ENCODE data around the gene GPC5. TPM values are rescaled to one million over a fixed set of nuclear protein-coding genes. Genes with fewer than 3 reads are reported as not detected.

The GPC5 gene
- total and polyA plus RNA-seq, 2 donors (not counting 3 experiments of a cell fraction or from before 2014, with no cell fraction given) = 0.59 to 0.97 TPM

DNA sequence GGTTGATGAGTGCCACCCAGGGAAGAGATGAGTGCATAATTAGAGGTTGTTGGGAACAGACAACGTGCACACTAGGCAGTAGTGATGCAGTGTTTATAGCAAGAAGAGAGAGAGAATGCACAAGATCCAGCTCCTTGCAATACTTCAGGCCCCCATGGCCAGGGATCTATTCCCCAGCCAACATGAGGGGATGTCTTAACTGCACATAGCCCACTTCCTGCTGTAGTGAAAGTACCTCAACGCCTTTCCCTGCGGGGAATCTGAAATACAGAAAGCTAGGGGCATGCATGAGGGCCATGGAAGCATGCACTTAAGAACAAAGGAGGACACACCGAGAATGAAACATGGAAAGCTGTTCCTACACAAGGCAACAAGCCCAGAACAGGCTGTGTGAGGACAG lies 1191.5 kb downstream of the GPC5 start:
- no peak for FAIRE-seq
- no peaks in the 10 kb centered on the region for H3K27me3 ChIP-seq (ENCODE audit: control insufficient read depth in 2 of 2, insufficient read depth in 2 of 2, low read length in 2 of 2)
- H3K27ac ChIP-seq (ENCODE audit: insufficient read depth, low read depth, low read length) = no peak overlapping the region
- DNase-seq (ENCODE audit: low read depth, low spot score) = no peak
- intact Hi-C loops (cut with micrococcal nuclease) (no loop called here), dilution Hi-C loops (cut with MboI; ENCODE audit: extremely low pct_ligation_motif_present, low sequenced_read_pairs) (no loop called here)
- no peak overlapping the region for H3K9ac ChIP-seq (replicated peaks; ENCODE audit: extremely low read depth, insufficient read depth, low read length)
- H3K4me1 ChIP-seq (ENCODE audit: control insufficient read depth, extremely low read depth, insufficient read depth, low read length) = no peaks in the 10 kb centered on the region
- no TSS peak for BruUV-seq (replicated peaks)
- POLR2A ChIA-PET = no interaction called here
- no peak overlapping the region for H2AFZ ChIP-seq (ENCODE audit: low read depth, low read length)
- no peak overlapping the region for H3K4me2 ChIP-seq (ENCODE audit: insufficient read depth, low read length)
- no peaks in the 10 kb centered on the region for H3K79me2 ChIP-seq (ENCODE audit: control insufficient read depth, insufficient read depth, low read length)
- H3K4me3 ChIP-seq (replicated peaks in 1 of 3; ENCODE audit: insufficient read depth in 1 of 3, low read depth in 1 of 3, low read length in 3 of 3) = no peak overlapping the region
- CTCF ChIA-PET = no interaction called here
- H4K20me1 ChIP-seq (replicated peaks; ENCODE audit: control insufficient read depth, extremely low read depth, insufficient read depth, low read length) = no peaks in the 10 kb centered on the region
- peaks cover 7% of the 10 kb centered on the region for H3K9me3 ChIP-seq (replicated peaks; ENCODE audit: control insufficient read depth, insufficient read depth, low read length)
- H3K9me1 ChIP-seq (replicated peaks; ENCODE audit: control insufficient read depth, extremely low read depth, insufficient read depth, low read length) = no peaks in the 10 kb centered on the region
- TF ChIP-seq EZH2 (IDR thresholded peaks at IDR 0.05; ENCODE audit: borderline replicate concordance, low read depth, low read length, severe bottlenecking) (no peak), MYC (IDR thresholded peaks at IDR 0.05; ENCODE audit: low read depth, low read length) (no peak), POLR2A (IDR thresholded peaks at IDR 0.05; ENCODE audit: low read depth, low read length) (no peak), GATA2 (IDR thresholded peaks at IDR 0.05; ENCODE audit: insufficient read depth, insufficient read length, low read depth, low read length) (no peak), JUN (IDR thresholded peaks at IDR 0.05; ENCODE audit: borderline replicate concordance, insufficient read depth, insufficient read length, low read depth) (no peak), FOS (IDR thresholded peaks at IDR 0.05; ENCODE audit: borderline replicate concordance, insufficient read depth, low read length) (no peak), POLR2AphosphoS5 (IDR thresholded peaks at IDR 0.05; ENCODE audit: insufficient read depth, low read depth, low read length) (no peak)
- TF ChIP-seq, protein P1, sequence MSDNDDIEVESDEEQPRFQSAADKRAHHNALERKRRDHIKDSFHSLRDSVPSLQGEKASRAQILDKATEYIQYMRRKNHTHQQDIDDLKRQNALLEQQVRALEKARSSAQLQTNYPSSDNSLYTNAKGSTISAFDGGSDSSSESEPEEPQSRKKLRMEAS (IDR thresholded peaks at IDR 0.05; ENCODE audit: insufficient read depth, insufficient read length) = no peak
- TF ChIP-seq, protein P2, sequence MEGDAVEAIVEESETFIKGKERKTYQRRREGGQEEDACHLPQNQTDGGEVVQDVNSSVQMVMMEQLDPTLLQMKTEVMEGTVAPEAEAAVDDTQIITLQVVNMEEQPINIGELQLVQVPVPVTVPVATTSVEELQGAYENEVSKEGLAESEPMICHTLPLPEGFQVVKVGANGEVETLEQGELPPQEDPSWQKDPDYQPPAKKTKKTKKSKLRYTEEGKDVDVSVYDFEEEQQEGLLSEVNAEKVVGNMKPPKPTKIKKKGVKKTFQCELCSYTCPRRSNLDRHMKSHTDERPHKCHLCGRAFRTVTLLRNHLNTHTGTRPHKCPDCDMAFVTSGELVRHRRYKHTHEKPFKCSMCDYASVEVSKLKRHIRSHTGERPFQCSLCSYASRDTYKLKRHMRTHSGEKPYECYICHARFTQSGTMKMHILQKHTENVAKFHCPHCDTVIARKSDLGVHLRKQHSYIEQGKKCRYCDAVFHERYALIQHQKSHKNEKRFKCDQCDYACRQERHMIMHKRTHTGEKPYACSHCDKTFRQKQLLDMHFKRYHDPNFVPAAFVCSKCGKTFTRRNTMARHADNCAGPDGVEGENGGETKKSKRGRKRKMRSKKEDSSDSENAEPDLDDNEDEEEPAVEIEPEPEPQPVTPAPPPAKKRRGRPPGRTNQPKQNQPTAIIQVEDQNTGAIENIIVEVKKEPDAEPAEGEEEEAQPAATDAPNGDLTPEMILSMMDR (IDR thresholded peaks at IDR 0.05; ENCODE audit: extremely low read depth in 1 of 2, insufficient read depth in 1 of 2, low read depth in 1 of 2, low read length in 2 of 2) = no peak
- H3K36me3 ChIP-seq (ENCODE audit: control insufficient read depth in 2 of 2, extremely low read depth in 1 of 2, insufficient read depth in 2 of 2, low read length in 2 of 2) = no peaks in the 10 kb centered on the region

Measured in endothelial cell of umbilical vein (primary cell).